ENCODE measurements around the gene KRT72. TPM values are rescaled to one million over a fixed set of nuclear protein-coding genes. Genes with fewer than 3 reads are reported as not detected.

KRT72 gene
- total RNA-seq, 1 donor from 2014 or later, result not detected

DNA sequence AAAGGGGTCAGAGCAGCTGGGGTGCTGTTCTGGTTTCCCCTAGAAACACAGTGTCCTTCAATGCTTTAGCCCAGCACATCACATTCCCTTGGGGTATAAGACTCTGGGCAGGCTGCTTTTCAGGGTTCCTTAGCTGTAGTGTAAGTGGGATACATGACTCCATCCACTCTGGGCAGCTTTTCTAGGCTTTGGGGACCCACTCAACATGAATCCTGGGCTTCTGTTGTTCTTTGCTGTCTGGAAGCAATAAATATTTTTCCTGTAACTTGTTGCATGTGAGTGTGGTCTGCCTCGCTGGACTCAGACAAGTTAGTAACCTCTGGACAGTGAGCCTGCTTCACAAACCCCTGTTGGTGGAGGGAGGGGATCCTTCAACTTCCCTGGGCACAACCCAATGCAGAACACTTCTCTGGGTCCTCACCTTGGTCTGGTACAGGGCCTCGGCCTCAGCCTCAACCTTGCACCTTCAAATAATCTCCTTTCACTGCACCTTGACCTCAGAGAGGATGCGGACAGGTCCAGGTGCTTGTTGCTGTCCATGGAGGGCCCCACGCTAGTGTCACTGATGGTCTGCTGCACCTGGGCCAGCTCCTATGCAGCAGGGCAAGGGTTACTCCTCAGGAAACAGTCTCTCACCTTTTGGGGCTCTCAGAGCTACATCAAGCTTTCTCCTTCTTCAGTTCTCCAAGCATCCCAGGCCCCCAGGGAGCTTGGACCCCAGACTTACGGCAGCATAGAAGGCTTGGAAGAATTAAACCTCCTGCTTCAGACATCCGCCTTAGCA, 30.6 kb upstream of the KRT72 start:
- no peak for ATAC-seq (ENCODE audit: poor library complexity)
- DNase-seq, result no peak
- intact Hi-C loops (cut with DNase I), result no loop called here

DNA sequence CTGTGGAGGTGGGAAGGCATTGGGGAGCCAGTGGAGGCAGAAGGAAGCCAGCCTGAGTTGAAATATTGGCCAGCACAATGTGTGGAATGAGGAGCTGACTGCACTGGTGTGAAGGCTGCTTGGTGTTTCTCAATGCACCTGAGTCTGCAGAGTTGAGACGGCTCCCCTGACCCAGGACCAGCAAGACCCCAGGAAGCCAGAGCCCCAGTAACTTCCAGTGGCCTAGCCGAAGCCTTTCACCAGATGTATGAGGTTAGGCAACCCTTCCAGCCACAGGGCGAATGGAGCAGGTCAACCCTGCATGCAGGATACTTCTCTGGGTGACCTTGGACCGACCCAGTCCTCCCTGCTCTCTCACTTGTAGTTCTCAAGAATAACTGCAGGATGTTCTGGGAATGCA, 30.0 kb upstream of the KRT72 start:
- DNase-seq (no peak), ATAC-seq (ENCODE audit: poor library complexity) (no peak)
- intact Hi-C loops (cut with DNase I), result no loop called here

DNA sequence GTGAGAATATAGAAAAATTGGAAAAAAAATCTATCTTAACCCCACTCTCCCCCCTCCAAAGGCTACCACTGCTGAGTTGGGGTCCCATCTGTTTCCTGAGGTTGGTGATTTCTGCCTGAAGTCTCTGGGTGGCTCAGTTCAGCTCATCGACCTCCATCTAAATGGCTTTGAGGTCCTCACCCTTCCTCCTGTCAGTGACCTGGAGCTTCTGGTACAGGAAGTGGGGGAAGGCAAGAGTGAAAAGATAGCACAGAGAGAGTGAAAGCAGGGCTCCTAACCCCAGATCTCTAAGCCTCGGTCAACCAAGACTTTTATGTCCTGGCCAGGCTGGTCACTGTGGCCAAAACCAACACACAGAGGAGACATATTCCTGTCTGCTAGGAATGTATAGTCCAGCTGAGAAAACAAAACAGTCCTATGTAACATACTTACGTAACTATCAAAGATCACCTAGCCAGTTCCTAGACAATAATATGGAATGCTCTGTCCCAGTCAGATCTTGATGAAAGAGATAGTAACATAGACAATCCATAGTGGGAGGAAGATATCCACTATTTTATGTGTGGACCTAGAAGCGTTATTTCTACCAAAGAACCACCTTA, 29.4 kb upstream of the KRT72 start:
- no peak for DNase-seq
- ATAC-seq (ENCODE audit: poor library complexity), result no peak
- intact Hi-C loops (cut with DNase I), result no loop called here

DNA sequence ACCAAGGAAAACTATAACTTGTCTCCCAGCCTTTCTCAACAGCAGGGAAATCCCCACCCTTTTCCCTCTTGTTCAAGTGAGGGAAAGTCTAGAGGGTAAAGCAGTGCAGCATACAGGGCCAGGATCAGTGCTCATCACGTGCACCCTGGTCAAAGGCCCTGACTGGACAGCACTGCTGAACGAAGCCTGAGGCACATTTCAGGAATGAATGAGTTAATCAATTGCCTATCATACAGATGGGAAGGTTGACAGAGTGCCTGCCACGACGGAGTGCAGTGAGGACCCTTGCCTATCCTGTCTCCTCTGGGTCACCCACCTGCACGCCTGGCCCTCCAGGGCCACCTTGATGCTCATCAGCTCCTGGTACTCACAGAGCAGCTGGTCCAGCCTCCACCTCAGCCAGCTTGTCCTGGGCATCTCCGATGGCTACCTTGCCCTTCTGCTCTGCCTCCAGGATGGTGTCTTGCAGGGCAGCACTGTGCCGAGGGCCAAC, 28.8 kb upstream of the KRT72 start:
- intact Hi-C loops (cut with DNase I), result no loop called here
- DNase-seq, result no peak
- no peak for ATAC-seq (ENCODE audit: poor library complexity)

DNA sequence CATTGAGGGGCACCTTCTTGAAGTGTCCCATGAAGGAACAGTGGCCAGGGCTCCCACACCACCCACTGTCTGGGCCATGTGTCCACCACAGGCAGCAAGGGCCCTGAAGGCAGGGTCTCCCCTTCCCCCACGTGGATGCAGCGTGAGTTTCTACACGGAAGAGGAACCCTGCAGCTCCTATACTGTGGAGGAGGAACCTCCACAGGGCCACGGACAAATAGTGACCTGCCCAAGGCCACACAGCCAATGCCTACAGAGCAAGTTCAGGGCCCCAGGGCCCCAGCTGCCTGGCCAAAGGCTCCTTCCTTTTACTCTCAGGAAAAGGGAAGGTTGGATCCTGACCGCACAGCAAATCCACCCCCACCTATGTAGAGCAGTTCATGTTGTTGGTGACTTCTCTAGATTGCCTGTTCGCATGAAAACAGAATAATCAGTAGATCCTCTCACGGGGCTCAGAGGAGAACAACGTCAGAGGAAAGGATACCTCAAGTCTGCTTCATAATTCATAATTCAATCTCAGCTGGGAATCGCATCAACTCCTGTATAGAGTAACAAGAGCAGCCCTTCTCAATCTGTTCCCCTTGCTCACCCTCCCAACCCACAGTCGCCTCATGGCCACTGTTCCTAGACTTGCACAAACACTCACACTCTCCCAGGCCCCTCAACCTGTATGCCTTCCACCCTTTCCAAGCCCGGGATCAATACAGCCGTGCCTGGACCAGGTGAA, 28.2 kb upstream of the KRT72 start:
- DNase-seq (no peak), ATAC-seq (ENCODE audit: poor library complexity) (no peak)
- intact Hi-C loops (cut with DNase I), result no loop called here

DNA sequence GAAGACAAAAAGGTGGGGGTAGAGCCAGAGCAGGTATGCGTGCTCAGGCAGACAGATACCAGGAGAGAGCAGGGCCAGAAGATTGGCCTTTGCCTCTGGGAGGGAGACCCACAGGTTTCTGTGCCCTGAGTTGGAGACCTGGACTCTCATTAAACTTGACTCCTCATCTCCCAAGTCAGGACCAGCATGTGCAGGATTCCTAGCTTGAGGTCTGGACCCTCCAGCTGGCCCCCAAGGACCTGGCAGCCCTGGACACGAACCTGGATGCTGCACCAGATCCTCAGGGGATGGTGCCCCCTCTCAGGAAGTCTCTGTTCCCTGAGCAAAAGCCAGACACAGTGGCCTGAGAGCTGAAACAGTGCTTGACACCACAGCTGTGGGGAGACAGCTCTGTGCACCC, 27.6 kb upstream of the KRT72 start:
- no peak for DNase-seq
- intact Hi-C loops (cut with DNase I), result no loop called here
- ATAC-seq (ENCODE audit: poor library complexity), result no peak

DNA sequence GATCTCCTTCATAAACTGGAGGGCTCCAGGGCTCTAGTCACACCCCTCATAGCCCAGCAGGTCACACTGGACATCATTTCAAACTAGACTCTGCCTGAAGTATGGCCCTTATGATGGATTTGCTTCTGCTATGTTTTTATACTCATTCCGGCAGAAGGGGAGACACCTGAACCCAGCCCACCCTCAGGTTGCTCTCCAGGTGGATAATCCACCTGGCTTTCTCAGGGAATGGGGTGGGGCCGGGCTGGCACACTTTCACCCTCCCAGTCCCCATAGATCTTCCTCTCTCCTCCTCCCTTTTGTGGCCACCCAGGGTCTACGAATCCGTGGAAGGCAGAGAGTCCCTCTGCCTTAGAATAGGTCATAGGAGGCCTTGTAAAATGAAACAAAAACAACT, 26.8 kb upstream of the KRT72 start:
- intact Hi-C loops (cut with DNase I), result no loop called here
- no peak for ATAC-seq (ENCODE audit: poor library complexity)

DNA sequence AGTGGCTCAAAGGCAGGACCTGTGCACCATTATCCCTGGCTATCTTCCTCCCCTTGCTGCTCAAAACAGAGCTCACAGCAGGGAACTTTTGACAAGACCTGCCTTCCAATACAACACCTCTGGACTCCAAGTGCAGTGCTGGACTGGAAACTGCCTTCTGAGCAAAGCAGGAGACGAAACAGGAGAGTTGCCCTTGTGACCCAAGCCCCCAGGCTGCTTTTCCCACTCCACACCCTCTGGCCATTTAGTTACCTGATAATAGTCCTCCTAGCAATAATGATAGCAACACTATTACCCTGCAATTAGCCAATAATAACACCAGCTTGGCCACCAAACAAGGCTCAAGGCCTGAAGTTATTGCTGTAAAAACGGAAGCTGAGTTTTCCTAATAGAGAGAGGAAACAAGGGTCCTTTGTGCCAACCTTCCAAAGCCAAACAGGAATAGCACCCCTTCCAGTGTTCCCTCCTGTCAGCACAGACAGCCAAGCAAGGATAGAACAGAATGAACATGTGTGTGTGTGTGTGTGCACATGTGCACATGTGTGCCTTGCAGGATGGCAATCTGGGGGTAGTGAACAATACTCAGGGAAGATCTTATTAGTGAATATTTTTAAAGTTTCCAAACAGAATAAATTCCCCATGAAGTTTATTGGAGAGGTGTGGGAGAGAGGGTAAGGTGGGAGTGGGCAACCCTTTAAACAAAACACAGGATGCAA, 26.3 kb upstream of the KRT72 start:
- ATAC-seq (ENCODE audit: poor library complexity), result no peak
- intact Hi-C loops (cut with DNase I), result no loop called here
- DNase-seq, result no peak

More for the DNA sequence above, 26.8 kb upstream of the KRT72 start:
- no peak for DNase-seq

DNA sequence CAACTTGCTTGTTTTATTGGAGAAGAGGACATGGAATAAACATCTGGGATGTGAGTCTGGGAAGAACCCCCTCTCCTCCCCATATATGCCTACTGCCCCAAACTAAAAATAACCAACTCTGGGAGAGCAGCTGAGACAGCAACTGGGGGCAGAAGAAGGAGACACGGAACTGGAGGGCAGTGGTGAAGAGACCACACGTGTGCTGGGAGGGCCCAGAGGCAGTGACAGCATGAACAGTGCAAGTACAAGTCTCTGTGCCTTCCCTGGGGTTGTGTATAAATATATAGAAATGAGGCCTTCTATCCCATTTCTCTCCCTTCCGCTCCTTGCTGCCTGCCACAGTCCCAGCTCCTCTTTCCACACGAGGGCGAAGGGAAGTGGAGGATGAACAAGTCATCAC, 21.1 kb upstream of the KRT72 start:
- intact Hi-C loops (cut with DNase I), result no loop called here
- no peak for ATAC-seq (ENCODE audit: poor library complexity)

DNA sequence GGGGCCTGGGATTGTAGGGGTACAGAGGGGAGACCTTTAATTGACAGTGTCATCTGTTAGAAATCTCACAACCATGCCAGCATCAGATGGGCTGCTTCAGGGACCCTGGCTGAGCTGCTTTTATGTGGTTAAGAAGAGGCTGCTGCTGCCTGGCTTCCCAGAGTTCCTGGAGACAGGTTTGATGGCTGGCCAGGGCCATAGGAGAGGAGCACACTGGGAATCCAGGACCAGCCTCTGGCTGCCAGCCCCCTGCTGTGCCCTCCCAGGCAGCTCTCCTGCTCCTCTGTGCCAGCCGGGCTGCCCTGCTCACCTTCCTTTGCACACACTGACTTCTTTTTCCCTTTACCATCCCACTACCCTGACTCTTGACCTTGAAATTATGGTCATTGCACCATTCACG, 17.6 kb upstream of the KRT72 start:
- intact Hi-C loops (cut with DNase I), result no loop called here
- DNase-seq (no peak), ATAC-seq (ENCODE audit: poor library complexity) (no peak)

More for the DNA sequence above, 21.1 kb upstream of the KRT72 start:
- DNase-seq, result no peak

DNA sequence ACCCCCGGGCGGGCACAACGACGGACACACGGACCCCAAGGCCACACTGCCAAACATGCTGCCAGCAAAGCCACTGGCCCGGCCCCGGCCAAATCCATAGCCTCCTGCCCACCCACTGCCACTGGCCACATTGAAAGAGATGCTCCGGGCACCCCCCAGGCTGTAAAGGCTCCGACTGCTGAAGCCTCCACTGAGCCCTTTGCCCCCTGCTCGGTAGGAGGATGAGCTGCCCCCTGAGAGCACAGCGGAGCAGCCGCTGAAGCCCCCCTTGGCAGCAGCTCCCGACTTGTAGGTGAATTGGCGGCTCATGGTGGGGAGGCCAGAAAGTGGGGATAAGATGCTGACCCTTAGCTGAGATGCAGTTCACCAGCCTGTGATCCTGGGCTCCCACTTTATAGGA, 17.0 kb upstream of the KRT72 start, which contains the start of gene KRT73:
Gene KRT73 (minus strand): TSS at position 344 of the 400 bp plus-strand sequence. CDS start 35 bp downstream, at position 309.
- intact Hi-C loops (cut with DNase I), result no loop called here
- no peak for ATAC-seq (ENCODE audit: poor library complexity)
- no peak for DNase-seq

DNA sequence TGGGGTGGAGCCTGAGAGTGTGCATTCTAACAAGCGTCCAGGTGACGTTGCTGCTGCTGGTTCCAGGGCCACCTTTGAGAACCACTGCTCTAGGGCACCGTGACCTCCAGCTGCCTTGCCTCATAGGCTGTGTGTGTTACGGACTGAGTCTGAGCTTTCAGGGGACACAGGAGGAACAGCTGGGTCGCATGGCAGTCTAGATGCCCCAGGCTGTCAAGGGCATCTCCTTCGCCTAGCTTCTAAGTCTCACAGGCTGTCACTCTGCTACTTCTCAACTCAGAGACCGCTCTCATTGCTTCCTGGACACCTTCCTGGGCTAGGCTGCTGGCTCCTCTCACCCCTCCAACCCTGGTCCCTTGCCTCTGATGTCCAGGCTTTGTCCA, 16.1 kb upstream of the KRT72 start:
- DNase-seq (no peak), ATAC-seq (ENCODE audit: poor library complexity) (no peak)
- intact Hi-C loops (cut with DNase I), result no loop called here

DNA sequence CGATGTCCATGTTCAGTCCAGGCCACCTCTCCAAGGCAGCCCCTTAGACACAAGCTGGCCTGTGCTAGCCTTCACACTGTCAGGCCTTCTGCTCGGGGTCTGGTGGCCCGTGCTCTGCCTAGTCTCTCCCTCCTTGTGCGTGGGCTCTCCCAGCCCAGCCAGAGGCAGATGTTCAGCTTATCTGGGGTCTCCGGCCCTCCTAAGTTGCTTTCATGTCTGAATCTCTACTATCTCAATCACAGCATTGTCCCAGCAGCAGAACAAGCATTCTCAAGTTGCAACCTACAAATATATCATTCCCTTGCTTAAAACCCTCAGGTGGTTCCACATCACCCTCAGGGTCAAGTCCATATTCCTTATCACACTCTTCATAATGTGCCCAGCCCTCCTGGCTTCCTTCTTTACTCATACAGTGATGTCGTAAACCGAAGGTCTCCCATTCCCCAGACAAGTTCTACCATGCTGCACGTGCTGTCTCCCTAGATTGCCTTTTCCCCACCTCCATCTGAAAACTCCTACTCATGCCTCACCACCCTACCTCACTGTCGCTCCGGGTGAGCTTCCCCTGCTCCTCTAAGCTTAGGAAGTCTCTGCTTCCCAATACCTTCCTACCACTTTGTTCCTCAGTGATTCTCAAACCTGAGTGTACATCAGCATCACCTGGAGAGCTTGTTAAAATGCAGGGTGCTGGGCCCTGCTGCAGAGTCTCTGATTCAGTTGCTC, 15.6 kb upstream of the KRT72 start:
- intact Hi-C loops (cut with DNase I), result no loop called here
- ATAC-seq (ENCODE audit: poor library complexity), result no peak
- DNase-seq, result no peak

DNA sequence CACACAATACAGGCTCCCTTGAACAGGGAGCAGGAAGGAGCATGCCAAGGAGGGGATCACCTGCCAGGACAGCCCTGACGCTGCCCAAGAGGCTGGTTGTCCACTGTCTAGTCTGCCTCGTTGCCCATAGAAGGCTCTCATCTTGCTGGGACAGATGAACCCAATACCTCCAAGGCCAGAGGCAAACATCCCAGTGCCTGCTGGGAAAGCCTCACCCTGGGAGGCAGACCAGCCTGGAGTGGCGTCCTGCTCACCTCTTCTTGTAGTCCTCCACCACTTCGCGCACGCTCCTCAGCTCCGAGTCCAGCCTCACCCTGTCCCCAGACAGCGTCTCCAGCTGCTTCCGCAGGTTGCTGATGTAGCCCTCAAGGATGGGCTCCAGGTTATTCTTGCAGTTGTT, 14.6 kb upstream of the KRT72 start:
- DNase-seq (no peak), ATAC-seq (ENCODE audit: poor library complexity) (no peak)
- intact Hi-C loops (cut with DNase I), result no loop called here

DNA sequence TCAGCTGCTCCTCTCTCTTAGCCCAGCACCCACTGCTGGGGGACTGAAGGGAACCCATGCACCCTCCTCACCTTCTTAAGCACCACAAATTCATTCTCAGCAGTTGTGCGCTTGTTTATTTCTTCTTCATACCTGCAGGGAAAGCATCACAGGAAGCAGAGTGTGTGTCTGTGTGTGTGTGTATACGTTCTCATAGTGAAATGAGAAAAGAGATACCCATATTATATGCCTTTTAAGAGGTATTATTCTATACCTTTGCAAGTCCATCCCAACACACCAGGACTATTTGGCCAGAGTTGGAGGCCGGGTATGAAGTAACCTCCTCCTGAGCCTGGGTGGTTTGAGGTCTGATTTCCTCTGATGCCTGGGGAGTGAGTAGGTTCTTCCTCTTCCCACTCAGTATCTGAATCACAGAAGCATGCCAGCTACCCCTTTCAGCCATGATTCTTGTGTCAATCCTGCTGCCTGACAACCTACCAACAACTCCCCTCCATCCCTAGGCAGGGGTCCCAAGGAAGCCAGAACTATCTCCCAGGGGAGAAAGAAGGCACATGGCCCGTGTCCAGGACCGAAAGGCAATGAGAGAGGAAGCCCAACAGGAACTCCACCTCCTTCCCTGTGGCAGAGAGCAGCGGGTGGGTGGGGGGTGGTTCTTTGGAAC, 14.1 kb upstream of the KRT72 start:
- DNase-seq (no peak), ATAC-seq (ENCODE audit: poor library complexity) (no peak)

DNA sequence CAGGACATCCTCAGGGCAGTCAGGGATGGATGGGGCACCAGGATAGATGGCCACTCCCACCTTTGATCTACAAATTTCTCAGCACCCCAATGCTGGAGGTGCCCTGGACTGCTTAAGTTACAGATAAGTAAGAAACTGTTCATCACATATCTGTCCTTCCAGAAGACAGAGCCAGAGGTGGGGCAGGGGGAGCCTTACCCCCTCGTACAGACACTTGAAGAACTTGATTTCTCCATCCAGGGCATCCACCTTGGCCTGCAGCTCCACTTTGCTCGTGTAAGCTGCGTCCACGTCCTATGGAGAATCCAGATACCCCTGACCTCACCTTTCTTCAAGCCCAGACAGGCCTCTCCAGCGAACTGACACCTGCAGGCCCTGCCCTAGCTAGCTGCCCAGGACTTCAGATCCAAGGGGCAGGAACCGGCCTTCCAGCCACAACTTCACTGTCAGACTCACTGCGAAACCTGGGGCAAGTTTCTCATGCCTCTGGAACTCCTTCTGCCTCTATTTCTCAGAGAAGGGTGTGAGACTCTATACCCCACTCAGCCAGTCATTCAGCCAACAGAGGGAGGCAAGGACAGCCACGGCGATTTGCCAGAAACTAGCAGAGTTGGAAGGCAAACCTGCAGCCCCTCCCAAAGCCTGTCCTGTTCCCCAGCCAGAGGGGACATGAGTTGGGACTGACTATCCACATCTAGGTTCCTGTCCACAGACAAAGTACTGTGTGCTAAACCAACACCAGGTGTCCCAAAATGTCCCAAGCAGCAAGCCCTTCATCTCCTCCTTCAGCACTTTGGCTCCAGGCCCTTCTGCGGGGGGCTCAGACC, 13.3 kb upstream of the KRT72 start:
- ATAC-seq (ENCODE audit: poor library complexity), result no peak
- DNase-seq, result no peak
- intact Hi-C loops (cut with DNase I), result no loop called here

More for the DNA sequence above, 14.1 kb upstream of the KRT72 start:
- intact Hi-C loops (cut with DNase I), result no loop called here

DNA sequence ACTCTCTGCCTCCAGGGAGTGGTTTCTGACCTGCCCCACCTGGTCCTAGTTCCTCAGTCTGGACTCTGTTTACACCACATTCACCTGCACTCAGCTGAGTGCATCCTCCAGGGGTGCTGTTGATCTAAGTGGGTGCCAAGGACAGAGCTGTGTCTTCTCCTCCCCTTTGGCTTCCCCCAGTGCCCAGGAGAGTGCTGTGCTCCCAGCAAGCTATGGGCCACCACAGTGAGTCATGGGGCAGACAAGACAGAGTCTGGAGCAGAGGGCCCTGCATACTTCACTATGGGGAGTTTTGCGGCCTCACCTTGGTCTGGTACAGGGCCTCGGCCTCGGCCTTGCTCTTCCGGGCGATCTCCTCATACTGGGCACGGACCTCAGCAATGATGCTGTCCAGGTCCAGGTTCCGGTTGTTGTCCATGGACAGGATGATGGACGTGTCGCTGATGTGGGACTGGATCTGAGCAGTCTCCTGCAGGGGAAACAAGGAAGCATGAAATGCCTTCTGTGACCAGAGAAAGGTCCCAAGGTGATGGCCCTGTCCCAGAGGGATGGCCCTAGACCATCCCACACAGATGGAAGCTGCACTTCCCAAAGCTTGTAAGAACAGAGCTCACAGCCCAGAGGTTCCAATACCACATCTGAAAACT, 12.2 kb upstream of the KRT72 start:
- no peak for ATAC-seq (ENCODE audit: poor library complexity)
- no peak for DNase-seq
- intact Hi-C loops (cut with DNase I), result no loop called here

All from Right ventricle myocardium superior (tissue), 1 donor.